ENCODE data around the gene SEC24D. TPM values are rescaled to one million over a fixed set of nuclear protein-coding genes. Genes with fewer than 3 reads are reported as not detected.

The SEC24D gene
- total and polyA plus RNA-seq, 9 of the 15 experiments (the other 6 are each of a cell fraction or from before 2014, with no cell fraction given) = 7.1 to 22.5 (median 11.3) TPM

- H3K79me2 ChIP-seq (ENCODE audit: control insufficient read depth, insufficient read depth, low read length) = no peaks in the 10 kb centered on the region
- no peak for ATAC-seq
- no peak overlapping the region for H3K4me2 ChIP-seq (ENCODE audit: insufficient read depth, low read length)
- FAIRE-seq = no peak
- H3K36me3 ChIP-seq (ENCODE audit: control insufficient read depth, insufficient read depth, low read length) = no peaks in the 10 kb centered on the region
- POLR2A ChIA-PET = no interaction called here
- in situ Hi-C loops (cut with MboI) = no loop called here
- no peaks in the 10 kb centered on the region for H4K20me1 ChIP-seq (replicated peaks; ENCODE audit: control insufficient read depth, insufficient read depth, low read length)
- H3K4me1 ChIP-seq (replicated peaks in 1 of 2; ENCODE audit: control insufficient read depth in 2 of 2, insufficient read depth in 2 of 2, low read length in 2 of 2) = no peaks in the 10 kb centered on the region; a peak in 1 of 5 replicates
- no TSS peak for BruUV-seq (replicated peaks)
- H3K9me3 ChIP-seq (replicated peaks; ENCODE audit: control insufficient read depth, insufficient read depth, low read depth, low read length) = no peaks in the 10 kb centered on the region
- no peak overlapping the region for H2AFZ ChIP-seq (ENCODE audit: low read depth, low read length)
- H3K27ac ChIP-seq (ENCODE audit: extremely low read depth, low read depth, low read length) = no peak overlapping the region
- no peak for DNase-seq (ENCODE audit: extremely low read depth in 1 of 4, low spot score in 3 of 4)
- H3K27me3 ChIP-seq (ENCODE audit: control insufficient read depth in 2 of 2, insufficient read depth in 2 of 2, low read length in 2 of 2) = peaks cover 0 to 4% of the 10 kb centered on the region in 2 experiments; a peak in 2 of 5 replicates
- intact Hi-C loops (cut with micrococcal nuclease) = no loop called here
- no peak for TF ChIP-seq NCOR1 (IDR thresholded peaks at IDR 0.05)
- no peak for TF ChIP-seq ASH1L (IDR thresholded peaks at IDR 0.05; ENCODE audit: borderline replicate concordance, low read depth, partially characterized antibody)
- TF ChIP-seq ZNF431 (CRISPR knock-in tag; IDR thresholded peaks at IDR 0.05) = no peak
- TF ChIP-seq GABPB1 (CRISPR knock-in tag; IDR thresholded peaks at IDR 0.05) = no peak
- no peak for TF ChIP-seq ZBTB5 (IDR thresholded peaks at IDR 0.05)
- TF ChIP-seq TBL1XR1 (IDR thresholded peaks at IDR 0.05; ENCODE audit: low read length in 2 of 2) = no peak
- no peak for TF ChIP-seq EGR1 (conservative IDR thresholded peaks at IDR 0.05)
- TF ChIP-seq KLF6 (CRISPR knock-in tag; IDR thresholded peaks at IDR 0.05; ENCODE audit: borderline replicate concordance) = no peak
- no peaks in the 10 kb centered on the region for H3K9me1 ChIP-seq (ENCODE audit: control insufficient read depth, insufficient read depth, low read length)
- H3K9ac ChIP-seq (ENCODE audit: insufficient read depth in 1 of 2, low read depth in 2 of 2, low read length in 2 of 2) = no peak overlapping the region
- H3K4me3 ChIP-seq = no peak overlapping the region
- CTCF ChIA-PET (ENCODE audit: low intra/inter-chr PET ratio) = interaction anchor here (0.6 kb wide), 1 partner anchor 13 kb away, joined by 3 read pairs; no protein-coding TSS in a partner anchor
Measured at GRCh38 chr4:118848901-118849300, 13.0 kb upstream of the SEC24D start.
